ENCODE results near the gene SLC41A1.
"Not testable (repeated sequence)": the region's sequence is repeated elsewhere in the genome, so short reads cannot be mapped to it uniquely, and the experiment has no call there.

The SLC41A1 gene

GRCh38 chr1:205826016-205826806 is 13.2 kb upstream of the SLC41A1 start:
- Histone ChIP-seq H3K4me1 (peaks cover 0 to 9% (median 0%) of the 10 kb centered on the region in 4 donors), H3K4me3 (no peak overlapping the region), H3K27me3 (no peaks in the 10 kb centered on the region), H3K9me3 (no peaks in the 10 kb centered on the region), H3K36me3 (no peaks in the 10 kb centered on the region), H3K27ac (no peak overlapping the region)
- intact Hi-C loops (cut with DNase I; ENCODE audit: low total_unique reads): no loop called here
- no peak for DNase-seq
- TF ChIP-seq CTCF (IDR thresholded peaks at IDR 0.05): no peak

GRCh38 chr1:205824180-205824579 is 11.2 kb upstream of the SLC41A1 start:
- peaks cover 0 to 9% (median 0%) of the 10 kb centered on the region in 4 donors for H3K4me1 ChIP-seq
- no peak overlapping the region for H3K4me3 ChIP-seq
- no peaks in the 10 kb centered on the region for H3K36me3 ChIP-seq
- TF ChIP-seq CTCF (IDR thresholded peaks at IDR 0.05): no peak
- no peaks in the 10 kb centered on the region for H3K9me3 ChIP-seq
- DNase-seq: no peak
- no peak overlapping the region for H3K27ac ChIP-seq
- intact Hi-C loops (cut with DNase I; ENCODE audit: low total_unique reads): no loop called here
- H3K27me3 ChIP-seq: no peaks in the 10 kb centered on the region

GRCh38 chr1:205823260-205823659 is 10.3 kb upstream of the SLC41A1 start:
- H3K36me3 ChIP-seq; H3K9me3 ChIP-seq; intact Hi-C loops (cut with DNase I; ENCODE audit: low total_unique reads); H3K4me3 ChIP-seq; H3K27ac ChIP-seq; H3K4me1 ChIP-seq; H3K27me3 ChIP-seq; DNase-seq: not testable (repeated sequence)

- no peak for TF ChIP-seq CTCF (IDR thresholded peaks at IDR 0.05)
- no peak overlapping the region for H3K27ac ChIP-seq
Observed at GRCh38 chr1:205822397-205822796, 9.4 kb upstream of the SLC41A1 start.

GRCh38 chr1:205817988-205818387 is 5.0 kb upstream of the SLC41A1 start:
- no peak for TF ChIP-seq CTCF (IDR thresholded peaks at IDR 0.05)
- DNase-seq: no peak
- Histone ChIP-seq H3K4me3 (no peak overlapping the region), H3K27ac (no peak overlapping the region), H3K36me3 (no peaks in the 10 kb centered on the region), H3K27me3 (no peaks in the 10 kb centered on the region), H3K4me1 (peaks cover 0 to 8% (median 5%) of the 10 kb centered on the region in 4 donors), H3K9me3 (no peaks in the 10 kb centered on the region)
- intact Hi-C loops (cut with DNase I; ENCODE audit: low total_unique reads): loop anchor here (10.0 kb wide), 1 partner anchor 63 kb away; the partner anchor contains the start of gene NUCKS1

More at GRCh38 chr1:205822397-205822796, 9.4 kb upstream of the SLC41A1 start:
- no peaks in the 10 kb centered on the region for H3K36me3 ChIP-seq
- no peaks in the 10 kb centered on the region for H3K9me3 ChIP-seq
- H3K4me1 ChIP-seq: peaks cover 0 to 6% (median 0%) of the 10 kb centered on the region in 4 donors
- H3K4me3 ChIP-seq: no peak overlapping the region
- no peak for DNase-seq
- intact Hi-C loops (cut with DNase I; ENCODE audit: low total_unique reads): no loop called here
- H3K27me3 ChIP-seq: no peaks in the 10 kb centered on the region

- no peak overlapping the region for H3K4me3 ChIP-seq
- intact Hi-C loops (cut with DNase I; ENCODE audit: low total_unique reads): loop anchor here (10.0 kb wide), 1 partner anchor 63 kb away; the partner anchor contains the start of gene NUCKS1
- no peak for DNase-seq
Observed at GRCh38 chr1:205817364-205817763, 4.4 kb upstream of the SLC41A1 start.

More at GRCh38 chr1:205817364-205817763, 4.4 kb upstream of the SLC41A1 start:
- Histone ChIP-seq H3K27ac (no peak overlapping the region), H3K36me3 (no peaks in the 10 kb centered on the region), H3K4me1 (peaks cover 0 to 9% (median 5%) of the 10 kb centered on the region in 4 donors), H3K27me3 (no peaks in the 10 kb centered on the region), H3K9me3 (no peaks in the 10 kb centered on the region)
- TF ChIP-seq CTCF (IDR thresholded peaks at IDR 0.05): no peak

All from tibial artery (tissue), 4 donors.